GM19193 (cell line): ENCODE results near the gene ACTL7B.

Experiments
- POLR2A ChIP-seq: IDR thresholded peaks from 4 replicates; pipeline ENCODE4 v1.6.1; 2011; ENCODE audit not compliant: insufficient read depth, insufficient read length; ENCODE audit errors: extremely low read depth

The ACTL7B gene

DNA sequence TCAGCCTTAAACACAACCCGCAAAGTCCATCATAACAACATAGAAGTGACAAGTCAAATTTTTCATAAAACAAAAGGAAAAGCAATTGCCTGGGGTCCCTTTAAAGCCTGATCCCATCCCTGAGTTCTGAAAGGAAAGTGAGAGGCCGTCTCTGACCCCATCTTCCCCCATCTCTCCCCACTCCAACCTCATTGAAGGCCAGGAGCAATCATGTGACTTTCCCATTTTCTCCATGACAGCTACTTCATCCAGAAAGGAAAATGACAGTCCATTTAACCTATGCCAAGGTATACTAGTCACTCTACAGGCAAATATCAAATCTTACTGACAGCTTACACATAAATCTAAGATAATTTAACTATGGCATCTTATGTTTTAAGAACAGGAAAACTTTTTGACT is 21.7 kb upstream of the ACTL7B start:
- TF ChIP-seq POLR2A: no peak

DNA sequence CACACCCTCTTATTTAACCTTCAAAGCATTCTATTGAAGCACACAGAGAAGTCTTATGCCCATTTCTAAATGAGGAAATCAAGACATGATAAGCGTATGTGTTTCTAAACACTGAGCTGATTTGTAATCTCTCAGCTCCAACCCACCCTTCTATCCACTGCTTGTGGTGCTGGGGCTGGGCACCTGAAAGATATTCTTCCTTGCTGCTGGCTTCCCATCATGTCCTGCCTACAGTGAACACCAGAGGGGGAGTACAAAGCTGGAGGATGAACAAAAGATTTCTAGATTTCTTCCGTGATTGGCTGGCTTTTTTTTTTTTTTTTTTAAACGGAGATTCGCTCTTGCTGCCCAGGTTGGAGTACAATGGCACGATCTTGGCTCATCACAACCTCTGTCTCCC is 20.6 kb upstream of the ACTL7B start:
- TF ChIP-seq POLR2A: no peak

DNA sequence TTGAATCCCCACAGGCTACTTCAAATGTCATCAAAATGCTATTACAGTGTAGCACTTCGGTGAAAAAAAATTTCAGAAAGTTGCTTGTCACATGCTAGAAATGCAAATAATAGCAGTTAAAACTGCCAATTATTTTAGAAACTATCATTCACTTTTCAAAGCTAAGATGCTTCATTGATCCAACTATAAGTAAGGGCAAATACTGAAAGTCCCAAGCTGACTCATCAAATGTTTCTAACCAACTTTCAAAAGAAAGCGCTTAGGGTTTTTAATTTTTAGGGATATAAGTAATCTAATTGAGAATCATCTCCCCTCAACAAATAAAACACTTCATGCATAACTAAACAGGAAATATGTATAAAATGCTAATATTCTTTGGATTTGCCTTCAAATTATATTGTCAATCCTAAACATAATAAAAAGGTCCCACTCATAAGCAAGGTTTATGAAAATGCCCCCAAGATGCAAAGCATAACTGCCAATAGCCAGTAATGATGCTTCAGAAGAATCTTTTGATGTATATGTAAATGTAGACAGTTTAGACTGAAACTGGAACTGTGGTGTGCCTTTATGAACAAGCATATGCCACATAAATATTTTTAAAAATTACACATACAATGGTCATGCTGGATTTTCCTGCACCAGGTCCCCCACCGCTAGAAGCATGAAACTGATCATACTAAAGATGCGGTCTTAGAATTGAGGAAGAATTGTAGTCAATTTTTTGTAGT is 18.4 kb upstream of the ACTL7B start:
- TF ChIP-seq POLR2A: no peak

DNA sequence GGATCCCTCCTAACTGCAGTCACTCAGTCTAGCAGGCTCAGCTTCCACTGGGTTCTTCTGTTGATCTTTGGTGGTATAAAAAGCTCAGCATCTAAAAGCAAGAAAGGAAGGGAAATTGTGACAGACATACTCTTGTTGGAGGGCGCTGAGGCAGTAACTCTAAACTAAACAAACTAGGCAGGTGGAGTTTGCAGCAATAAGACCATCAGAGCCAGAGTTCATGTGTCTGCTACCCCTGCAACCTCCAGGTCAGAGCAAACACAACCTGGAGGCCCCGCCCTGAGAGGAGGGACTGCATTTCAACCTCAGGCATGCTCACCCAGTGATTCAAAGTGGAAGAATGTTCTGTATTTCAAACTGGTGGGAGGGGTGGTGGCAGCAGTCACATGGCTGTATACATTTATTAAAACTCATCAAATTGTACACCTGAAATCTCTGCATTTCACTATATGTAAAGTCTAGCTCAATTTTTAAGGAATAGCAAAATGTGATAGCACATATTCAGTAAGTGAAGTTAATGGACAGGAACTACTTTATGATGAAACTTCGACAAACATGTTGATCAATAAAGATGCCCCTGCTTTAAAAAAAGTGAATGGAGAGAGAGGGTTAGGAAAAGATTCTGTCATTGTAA is 13.4 kb upstream of the ACTL7B start:
- TF ChIP-seq POLR2A: no peak

DNA sequence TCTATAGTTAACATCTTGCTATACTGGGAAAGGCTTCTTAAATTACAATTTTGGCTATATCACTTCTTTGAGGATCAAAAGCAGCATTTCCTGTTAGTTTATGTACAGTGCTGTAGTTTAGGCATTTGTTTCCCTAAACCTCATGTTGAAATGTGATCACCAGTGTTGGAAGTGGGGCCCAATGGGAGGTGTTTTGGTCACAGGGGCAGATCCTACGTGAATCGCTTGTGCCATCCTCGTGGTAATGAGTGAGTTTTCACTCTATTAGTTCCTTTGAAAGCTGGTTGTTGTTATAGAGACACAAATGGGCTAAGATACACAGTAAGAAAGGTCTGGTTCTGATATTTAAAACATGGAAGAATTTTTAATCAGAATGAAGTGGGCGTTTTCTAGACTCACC is 12.0 kb upstream of the ACTL7B start:
- no peak for TF ChIP-seq POLR2A

DNA sequence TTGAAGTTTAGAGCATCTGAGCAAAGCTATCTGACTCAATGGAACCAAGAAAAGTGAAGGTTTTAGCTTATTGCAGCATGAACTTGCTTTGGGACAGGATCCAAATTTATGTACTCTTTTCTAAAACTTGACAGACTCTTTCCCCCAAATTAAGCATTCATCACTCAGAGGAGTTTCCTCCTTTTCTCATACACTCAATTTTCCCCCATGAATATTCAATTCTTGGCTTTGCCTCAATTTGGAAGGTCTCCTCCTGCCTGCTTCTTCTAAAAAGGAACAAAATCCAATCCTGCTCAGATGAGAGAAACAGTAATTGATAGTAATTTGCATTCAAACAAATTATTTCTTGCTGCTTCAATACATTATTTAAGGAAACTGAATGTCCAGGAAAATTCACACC is 11.3 kb upstream of the ACTL7B start:
- TF ChIP-seq POLR2A: no peak

DNA sequence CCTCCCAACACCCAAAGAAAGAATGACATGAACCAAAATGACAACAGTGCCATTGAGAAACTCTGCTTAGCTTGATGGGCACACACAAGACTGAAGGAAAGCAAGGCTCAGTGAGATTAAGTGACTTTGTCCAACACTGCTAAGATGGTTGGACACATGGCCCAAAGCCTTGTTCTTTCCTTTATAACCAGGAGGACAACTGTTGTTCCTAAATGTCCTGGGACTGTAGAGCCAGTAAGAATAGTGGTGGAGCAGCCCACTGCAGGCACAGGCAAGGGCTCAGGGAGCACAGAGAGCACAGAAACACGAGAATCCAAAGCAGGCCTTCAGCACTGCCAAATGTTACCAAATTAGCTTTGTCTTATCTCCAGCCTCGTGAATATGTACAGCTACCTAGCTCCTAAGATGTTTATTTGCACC is 10.2 kb upstream of the ACTL7B start:
- no peak for TF ChIP-seq POLR2A

DNA sequence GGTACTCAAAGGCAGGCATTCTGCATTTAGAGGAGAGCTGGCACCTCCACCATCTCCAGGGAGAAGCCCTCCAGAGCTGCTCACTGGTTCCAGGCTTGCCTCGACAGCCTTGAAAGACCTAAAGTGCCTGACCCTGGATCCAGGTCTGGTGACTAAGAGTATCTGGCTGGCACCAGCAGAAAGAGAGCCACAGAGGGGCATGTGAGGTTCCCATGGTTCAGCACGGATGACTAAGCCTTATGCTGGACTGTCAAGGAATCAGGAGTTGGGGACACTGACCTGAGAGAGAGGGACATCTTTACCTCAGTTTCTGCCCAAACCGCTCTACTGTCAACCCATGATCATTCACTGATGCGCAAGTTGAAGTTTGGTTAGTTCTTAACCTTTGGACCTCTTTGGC is 9.3 kb upstream of the ACTL7B start:
- no peak for TF ChIP-seq POLR2A

DNA sequence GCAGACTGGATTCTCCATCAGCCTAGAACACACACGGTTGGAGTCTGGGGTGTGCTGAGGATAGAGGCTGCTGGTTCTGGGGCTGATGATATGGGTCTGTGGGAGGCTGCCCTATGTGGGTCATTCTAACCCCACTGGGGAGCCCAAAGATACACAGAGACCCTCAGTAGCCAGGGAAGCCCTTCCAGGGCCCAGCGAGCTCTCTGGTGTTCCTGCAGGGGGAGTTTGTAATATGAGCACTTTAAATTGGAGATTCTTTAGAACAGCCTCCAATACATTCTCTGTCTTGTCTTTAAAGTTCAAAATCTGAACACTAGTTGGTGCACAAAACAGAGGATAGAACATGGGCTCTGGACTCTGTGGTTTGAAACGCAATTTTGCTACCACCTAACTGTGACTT is 8.7 kb upstream of the ACTL7B start:
- no peak for TF ChIP-seq POLR2A

DNA sequence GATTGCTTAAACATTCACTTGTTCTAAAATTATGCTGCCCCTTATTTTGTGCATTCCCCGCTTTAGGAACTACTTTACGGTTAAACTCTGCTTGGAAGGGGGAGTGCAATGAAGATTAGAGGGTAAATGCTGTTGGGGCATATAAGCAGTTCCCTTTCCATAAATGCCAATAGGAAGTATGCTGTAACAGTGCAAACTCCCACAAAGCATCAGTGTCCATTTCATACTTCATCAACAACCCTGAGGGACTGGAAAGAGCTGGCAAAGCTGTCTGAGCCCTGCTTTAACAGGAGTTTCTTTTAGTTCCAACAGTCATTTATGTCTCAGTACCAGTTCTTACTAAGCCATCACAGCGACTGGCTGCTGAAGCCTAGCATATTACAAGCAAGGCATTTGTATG is 8.1 kb upstream of the ACTL7B start:
- TF ChIP-seq POLR2A: no peak

DNA sequence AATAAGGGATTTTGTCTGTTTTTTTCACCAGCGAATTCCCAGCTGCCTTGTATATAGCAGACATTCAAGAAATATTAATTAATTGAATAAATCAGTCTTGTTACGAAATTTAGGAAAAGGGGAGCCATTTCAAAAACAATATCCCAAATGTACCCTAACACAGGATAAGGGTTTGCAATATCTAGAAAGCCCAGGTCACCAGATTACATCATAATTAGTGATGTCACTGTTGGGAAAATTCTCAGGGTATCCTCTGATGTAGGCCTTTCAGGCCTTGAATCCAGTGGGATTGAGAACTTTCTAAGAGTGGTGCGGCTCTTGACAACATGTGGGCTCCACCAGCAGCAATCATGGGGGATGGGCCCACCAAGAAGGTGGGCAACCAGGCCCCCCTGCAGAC is 6.2 kb upstream of the ACTL7B start, which contains the start of gene ACTL7A:
ACTL7A (plus strand) TSS at position 270 of the 400 bp plus-strand sequence; CDS start at position 327, 57 bp downstream.
- TF ChIP-seq POLR2A: no peak

DNA sequence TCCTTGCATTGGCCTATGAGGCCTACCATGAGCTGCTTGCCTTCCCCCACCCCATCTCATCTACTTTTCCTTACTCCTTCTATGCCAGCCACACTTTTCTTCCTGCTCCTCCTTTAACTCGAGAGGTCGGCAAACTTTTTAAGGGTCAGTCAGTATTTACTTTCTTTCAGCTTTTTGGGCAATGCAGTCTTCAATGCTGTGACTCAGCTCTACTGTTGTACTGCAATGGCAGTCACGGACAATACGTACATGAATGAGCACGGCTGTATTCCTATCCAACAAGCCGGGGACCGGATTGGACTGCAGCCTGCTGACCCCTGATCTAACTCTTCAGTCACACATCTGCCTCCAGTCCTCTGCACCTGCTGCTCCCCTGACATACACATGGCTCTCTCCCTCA is 5.7 kb upstream of the ACTL7B start:
- TF ChIP-seq POLR2A: no peak

DNA sequence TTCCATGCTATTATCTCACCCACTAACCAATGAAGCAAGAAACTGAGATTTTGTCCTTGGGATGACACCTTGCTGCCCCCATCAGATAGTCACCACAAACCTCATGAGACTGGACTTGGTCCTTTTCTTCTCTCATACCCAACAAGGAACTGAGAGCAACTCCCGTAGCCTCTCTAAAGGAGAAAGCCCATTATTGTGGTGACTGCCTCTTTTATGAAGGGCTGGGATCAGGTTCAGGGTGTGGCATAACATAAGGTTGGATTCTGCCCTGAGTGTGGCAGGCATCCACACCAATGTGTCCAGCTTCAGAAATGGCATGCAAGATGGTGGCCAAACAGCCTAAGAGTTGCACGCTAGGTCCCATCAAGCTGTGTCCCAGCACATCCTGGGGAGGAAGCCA is 5.0 kb upstream of the ACTL7B start:
- TF ChIP-seq POLR2A: no peak

DNA sequence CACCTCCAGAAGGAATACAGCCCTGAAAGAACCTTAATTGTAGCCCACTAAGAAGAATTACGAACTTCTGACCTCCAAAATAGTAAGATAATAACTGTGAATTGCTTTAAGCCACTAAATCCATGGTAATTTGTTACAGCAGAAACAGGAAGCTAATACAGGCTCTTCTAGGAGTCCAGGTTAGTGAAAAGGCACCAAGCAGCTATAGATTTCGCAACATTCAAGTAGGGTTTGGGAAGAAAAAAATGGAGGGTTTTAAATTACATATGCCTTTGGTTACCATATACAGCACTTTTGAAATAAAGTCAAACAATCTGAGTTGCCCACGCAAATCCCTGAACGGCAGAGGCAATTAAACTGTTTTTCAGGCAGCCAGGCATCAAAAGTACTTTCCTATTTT is 4.6 kb upstream of the ACTL7B start:
- no peak for TF ChIP-seq POLR2A

DNA sequence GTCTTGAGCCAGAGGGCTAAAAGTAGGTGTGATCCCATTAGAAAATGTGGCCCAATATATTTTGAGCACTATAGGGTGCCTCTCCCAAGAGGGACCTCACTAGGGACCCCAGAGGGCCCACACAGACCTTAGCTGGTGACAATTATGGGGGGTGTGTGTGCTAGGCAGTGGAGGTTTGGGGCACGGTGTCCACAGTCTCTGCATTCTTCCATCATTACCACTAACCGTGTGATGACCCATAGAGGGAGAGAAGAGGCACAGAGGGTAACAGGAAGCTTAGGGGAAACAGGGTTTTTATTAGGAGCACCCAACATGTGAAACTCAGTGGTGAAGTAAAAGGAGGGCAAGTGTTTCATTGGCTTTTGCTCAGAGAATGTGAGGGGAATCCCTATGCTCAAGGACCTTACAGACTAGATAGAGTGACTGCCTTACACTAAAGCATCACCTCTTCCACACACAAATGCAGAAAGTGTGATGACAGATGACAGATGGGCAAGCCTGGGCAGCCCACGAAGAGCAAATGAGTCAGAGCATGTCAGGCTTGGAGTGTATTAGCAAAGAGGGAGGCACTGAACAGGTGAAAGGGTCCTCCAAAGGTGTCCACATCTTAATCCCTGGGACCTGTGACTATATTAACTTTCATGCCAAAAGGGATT is 3.8 kb upstream of the ACTL7B start:
- TF ChIP-seq POLR2A: no peak

DNA sequence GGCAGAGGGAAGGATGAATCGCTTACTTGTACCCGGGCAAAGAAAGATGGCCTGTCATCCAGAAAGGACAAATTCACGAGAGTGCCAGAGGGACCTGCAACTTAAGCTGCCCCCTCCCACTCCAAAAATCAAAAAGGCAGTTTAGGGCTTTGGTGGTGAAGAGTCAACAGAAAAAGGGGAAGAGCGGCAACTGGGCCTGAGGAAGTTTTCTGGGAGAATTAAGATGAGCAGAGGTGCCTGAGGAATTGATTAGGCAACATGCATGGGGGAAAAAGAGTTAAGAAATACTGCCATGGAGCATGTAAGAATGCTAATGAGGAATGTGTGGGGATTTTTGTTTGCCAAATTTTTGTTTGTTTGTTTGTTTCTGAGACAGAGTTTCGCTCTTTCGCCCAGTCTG is 1.8 kb upstream of the ACTL7B start:
- no peak for TF ChIP-seq POLR2A

DNA sequence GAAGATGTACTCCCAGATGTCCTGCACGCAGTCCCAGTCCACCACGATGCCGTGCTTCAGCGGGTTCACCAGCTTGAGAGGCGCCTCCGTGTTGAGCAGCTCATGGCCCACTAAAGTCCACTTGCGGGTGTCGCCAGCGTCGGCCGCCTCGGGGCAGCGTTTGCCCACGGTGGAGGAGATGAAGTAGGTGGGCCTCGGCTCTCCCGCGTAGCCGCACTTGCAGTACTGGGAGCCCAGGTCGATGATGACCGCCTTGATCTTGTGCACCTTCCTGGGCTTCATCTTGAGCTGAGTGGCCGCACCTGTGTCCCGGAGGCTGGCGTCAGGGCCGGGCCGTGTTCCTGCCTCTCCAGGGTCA is 278 bp downstream of the ACTL7B start:
- no peak for TF ChIP-seq POLR2A
